C4-2B (cell line): ENCODE data around the gene MSANTD4.

Source experiments
- H3K27ac ChIP-seq: fragments of 450-650 bp; 2 replicates; pipeline ENCODE4 v1.5.1; 2017
- ZFX ChIP-seq: fragments of 450-650 bp; IDR thresholded peaks from 2 replicates; pipeline ENCODE4 v1.6.1; 2017
- TF ChIP-seq, protein P1 (sequence below): fragments of 450-650 bp; conservative IDR thresholded peaks from 2 replicates; pipeline ENCODE4 v1.5.1; 2017; ENCODE audit warnings: mild to moderate bottlenecking

The MSANTD4 gene

DNA sequence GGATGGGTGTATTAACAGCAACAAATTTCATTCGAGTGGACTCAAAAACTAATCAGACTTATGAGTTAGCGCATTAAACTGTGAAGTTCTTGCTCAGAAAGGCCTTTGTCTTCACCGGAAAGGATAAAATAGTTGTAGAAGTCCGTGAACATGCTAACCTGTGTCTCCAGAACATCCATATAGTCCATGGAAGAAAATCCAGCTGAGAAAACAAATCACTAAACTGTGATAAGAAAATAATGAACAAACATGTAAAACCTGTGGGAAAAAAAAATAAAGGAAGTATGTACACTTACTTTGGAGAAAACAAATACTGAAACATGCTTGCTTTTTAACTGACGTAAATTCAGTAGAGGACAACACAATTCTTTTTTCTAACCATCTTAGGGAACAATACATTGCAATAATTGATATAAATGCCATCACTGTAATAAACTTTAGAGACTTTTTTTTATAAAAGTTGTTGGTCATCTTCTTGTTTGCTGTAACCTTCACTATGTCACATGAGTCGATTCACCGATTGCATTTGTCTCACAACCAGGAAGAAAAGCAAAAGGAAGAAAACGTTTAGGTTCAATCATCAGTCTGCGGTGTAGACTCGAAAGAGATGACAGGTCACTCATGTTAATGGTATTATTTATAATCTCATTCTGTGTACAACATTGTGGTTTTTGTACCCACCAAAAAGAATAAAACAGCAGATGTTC is 41.9 kb downstream of the MSANTD4 start:
- TF ChIP-seq ZFX, result no peak
- TF ChIP-seq, protein P1, sequence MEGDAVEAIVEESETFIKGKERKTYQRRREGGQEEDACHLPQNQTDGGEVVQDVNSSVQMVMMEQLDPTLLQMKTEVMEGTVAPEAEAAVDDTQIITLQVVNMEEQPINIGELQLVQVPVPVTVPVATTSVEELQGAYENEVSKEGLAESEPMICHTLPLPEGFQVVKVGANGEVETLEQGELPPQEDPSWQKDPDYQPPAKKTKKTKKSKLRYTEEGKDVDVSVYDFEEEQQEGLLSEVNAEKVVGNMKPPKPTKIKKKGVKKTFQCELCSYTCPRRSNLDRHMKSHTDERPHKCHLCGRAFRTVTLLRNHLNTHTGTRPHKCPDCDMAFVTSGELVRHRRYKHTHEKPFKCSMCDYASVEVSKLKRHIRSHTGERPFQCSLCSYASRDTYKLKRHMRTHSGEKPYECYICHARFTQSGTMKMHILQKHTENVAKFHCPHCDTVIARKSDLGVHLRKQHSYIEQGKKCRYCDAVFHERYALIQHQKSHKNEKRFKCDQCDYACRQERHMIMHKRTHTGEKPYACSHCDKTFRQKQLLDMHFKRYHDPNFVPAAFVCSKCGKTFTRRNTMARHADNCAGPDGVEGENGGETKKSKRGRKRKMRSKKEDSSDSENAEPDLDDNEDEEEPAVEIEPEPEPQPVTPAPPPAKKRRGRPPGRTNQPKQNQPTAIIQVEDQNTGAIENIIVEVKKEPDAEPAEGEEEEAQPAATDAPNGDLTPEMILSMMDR, result no peak
- no peak overlapping the region for H3K27ac ChIP-seq

DNA sequence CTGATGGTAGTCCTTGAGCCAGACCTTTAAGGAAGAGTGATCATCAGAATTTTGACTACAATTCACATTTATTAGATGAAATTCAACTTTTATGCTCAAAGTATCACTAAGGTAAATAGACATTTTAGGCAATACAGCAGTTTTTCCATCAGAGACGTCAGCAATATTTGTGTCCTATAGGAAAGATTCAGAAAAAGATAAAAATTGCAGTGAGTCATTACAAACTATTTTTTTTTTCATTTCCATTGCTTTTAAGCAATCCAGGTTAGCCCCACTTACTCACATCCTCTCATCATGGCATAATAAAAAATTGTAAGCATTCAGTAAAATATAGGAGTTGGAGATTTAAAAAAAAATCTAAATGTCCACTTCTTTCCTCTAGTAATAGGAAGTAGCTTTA is 46.9 kb downstream of the MSANTD4 start:
- no peak overlapping the region for H3K27ac ChIP-seq

DNA sequence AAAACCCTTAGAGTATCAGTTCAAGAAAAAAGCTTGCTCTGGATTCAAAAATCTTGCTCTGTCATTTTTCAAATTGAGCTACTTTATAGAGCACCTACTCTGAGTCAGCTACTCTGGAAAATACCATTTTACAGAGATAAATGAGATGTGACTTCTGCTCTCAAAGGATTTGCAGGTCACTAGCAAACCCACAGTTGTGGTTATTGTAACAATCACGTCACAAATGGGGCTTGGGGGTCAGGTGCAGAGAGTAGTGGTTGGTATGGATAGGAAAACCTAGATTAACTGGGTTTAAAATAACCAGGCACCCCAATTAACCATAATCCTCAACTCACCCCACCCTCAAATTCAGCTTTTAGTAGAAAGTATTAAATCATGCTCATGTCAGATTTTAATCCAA is 52.3 kb downstream of the MSANTD4 start:
- no peak overlapping the region for H3K27ac ChIP-seq
- no peak for TF ChIP-seq ZFX
- TF ChIP-seq, protein P1, result no peak

More for the DNA sequence above, 46.9 kb downstream of the MSANTD4 start:
- no peak for TF ChIP-seq ZFX
- TF ChIP-seq, protein P1, result no peak

DNA sequence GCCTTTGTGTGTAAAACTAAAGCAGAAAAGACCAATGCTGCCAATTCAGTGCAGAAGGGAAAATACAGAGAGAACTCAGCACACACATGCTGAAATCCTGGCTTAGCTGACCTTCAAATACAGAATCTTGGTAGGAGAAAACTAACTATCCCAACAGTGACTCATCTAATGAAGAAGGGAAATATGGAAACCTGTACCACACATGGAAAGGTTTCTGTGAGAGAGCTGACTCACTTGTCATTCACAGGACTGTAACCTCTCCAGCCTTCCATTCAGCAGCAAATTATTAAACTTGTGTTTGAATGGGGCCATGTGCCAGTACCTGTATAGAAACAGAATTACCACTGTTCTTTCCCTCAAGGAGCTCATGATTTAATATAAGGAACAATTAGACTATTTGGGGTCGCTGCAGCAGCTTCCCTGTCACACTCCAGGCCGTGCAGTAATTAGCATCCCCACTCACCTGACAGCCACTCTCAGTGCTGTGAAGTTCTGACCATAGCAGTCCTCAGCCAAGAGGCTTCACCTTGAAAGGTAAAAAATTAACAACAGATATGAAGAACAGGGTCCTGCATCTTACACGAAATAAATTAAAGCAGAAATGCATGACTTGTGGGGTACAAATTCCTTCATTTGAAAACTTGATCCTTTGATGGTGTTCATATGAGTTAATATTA is 53.9 kb downstream of the MSANTD4 start:
- TF ChIP-seq, protein P1, result no peak
- TF ChIP-seq ZFX, result no peak
- no peak overlapping the region for H3K27ac ChIP-seq

DNA sequence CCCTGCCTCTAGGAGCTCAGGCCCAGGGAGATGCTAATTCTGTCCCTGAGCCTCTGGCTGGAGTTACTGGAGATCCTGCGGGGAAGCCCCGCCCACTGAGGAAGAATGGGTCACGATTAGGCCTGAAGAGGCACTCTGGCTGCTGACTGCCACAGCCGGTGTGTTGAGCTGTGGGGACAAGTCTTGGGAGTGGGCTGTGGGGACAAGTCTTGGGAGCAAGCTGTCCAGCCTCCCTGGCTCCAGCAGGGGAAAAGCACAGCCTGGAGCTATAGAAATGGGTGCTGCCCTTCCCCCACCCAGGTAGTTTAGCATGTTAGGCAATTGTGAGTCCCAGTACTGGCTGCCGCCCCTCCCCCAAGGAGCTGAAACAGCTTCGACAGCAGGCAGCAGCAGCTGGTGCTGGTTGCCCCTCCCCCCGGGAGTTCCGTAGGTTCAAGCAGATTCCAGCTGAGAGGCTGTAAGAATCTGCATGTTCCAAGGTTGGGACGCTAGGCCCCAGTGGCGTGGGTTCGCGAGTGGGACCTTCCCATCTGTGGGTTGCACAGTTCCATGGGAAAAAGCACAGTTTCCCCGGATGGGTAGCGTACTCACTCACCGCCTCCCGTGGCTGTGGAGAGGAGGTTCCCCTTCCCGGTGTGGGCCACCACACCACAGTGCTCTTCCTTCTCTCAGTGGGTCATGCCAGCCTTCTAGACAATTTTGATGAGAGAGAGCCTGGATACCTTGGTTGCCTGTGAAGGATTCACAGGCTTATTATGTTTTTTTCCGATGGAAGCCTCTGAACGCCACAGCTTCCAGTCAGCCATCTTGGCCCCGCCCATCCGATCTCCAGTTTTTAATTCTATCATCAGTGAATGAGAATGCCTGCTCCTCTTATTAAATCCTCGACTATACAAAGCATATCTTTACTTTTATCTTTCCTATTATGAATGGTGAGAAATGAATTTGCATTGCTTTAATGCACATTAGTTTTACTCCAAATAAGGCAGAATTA is 61.5 kb downstream of the MSANTD4 start:
- no peak overlapping the region for H3K27ac ChIP-seq
- no peak for TF ChIP-seq ZFX
- TF ChIP-seq, protein P1, result no peak
